ENCODE measurements around the gene NUCKS1. TPM values are rescaled to one million over a fixed set of nuclear protein-coding genes. Genes with fewer than 3 reads are reported as not detected.

The NUCKS1 gene
- total and polyA plus RNA-seq, 2 of the 13 experiments (the other 11 are each of a cell fraction or from before 2014, with no cell fraction given) = 35.5 to 117 TPM

GRCh38 chr1:205689479-205689878, 60.5 kb downstream of the NUCKS1 start:
- DNase-seq (ENCODE audit: low spot score) (no peak), FAIRE-seq (no peak), ATAC-seq (no peak)
- Histone ChIP-seq H3K4me3 (replicated peaks in 1 of 3; ENCODE audit: insufficient read depth in 1 of 3, low read depth in 2 of 3, low read length in 3 of 3) (no peak overlapping the region), H3K9ac (ENCODE audit: insufficient read depth, low read depth, low read length) (no peak overlapping the region), H3K36me3 (replicated peaks in 1 of 2; ENCODE audit: control insufficient read depth in 1 of 2, insufficient read depth in 2 of 2, low read length in 2 of 2) (no peaks in the 10 kb centered on the region), H3K27ac (ENCODE audit: extremely low read length, insufficient read depth, low read length) (no peak overlapping the region), H3K79me2 (ENCODE audit: insufficient read depth, low read length) (no peaks in the 10 kb centered on the region), H3K27me3 (ENCODE audit: control insufficient read depth in 1 of 2, insufficient read depth in 2 of 2, low read length in 2 of 2) (peaks cover 2 to 13% of the 10 kb centered on the region in 2 experiments; a peak in 2 of 5 replicates), H3K4me1 (ENCODE audit: insufficient read depth, low read length) (peaks cover 64% of the 10 kb centered on the region), H3K4me2 (ENCODE audit: low read depth, low read length) (no peak overlapping the region), H2AFZ (ENCODE audit: low read length) (no peak overlapping the region), H4K20me1 (ENCODE audit: insufficient read depth, low read length) (no peaks in the 10 kb centered on the region), H3K9me3 (ENCODE audit: low read length) (no peaks in the 10 kb centered on the region)
- WGBS (ENCODE audit: low lambda C conversion rate) = 32% methylated on average over 4 of the region's 5 CpGs
- ChIA-PET POLR2A (no interaction called here), CTCF (ENCODE audit: low intra/inter-chr PET ratio, low total read pairs) (interaction anchor here (0.6 kb wide), 1 partner anchor 32 kb away, joined by 3 read pairs; no protein-coding TSS in a partner anchor)
- intact Hi-C loops (cut with micrococcal nuclease; ENCODE audit: unreplicated experiment) = no loop called here
- BruUV-seq (replicated peaks) = no TSS peak
- in situ Hi-C loops (cut with HindIII; ENCODE audit: extremely low pct_ligation_motif_present, low pct_unique_long_range_greater_than_20kb) = no loop called here
- TF ChIP-seq KLF11 (CRISPR knock-in tag; IDR thresholded peaks at IDR 0.05) = no peak
- no peak for TF ChIP-seq ZMAT3 (CRISPR knock-in tag; conservative IDR thresholded peaks at IDR 0.05)
- TF ChIP-seq ZNF576 (CRISPR knock-in tag; IDR thresholded peaks at IDR 0.05) = no peak
- no peak for TF ChIP-seq CEBPG (CRISPR knock-in tag; IDR thresholded peaks at IDR 0.05)
- no peak for TF ChIP-seq RFX1 (IDR thresholded peaks at IDR 0.05)
- no peak for TF ChIP-seq HDAC1 (CRISPR knock-in tag; IDR thresholded peaks at IDR 0.05)

- no peak for DNase-seq (ENCODE audit: low spot score)
- ChIA-PET CTCF (ENCODE audit: low intra/inter-chr PET ratio, low total read pairs) (interaction anchor here (0.6 kb wide), 1 partner anchor 31 kb away, joined by 3 read pairs; no protein-coding TSS in a partner anchor), POLR2A (interaction anchor here (1.1 kb wide), 1 partner anchor 38 kb away, joined by 3 read pairs; no protein-coding TSS in a partner anchor)
- no peaks in the 10 kb centered on the region for H3K36me3 ChIP-seq (replicated peaks in 1 of 2; ENCODE audit: control insufficient read depth in 1 of 2, insufficient read depth in 2 of 2, low read length in 2 of 2)
- no TSS peak for BruUV-seq (replicated peaks)
- H4K20me1 ChIP-seq (ENCODE audit: insufficient read depth, low read length) = no peaks in the 10 kb centered on the region
- no peak for FAIRE-seq
- peaks cover 53% of the 10 kb centered on the region for H3K4me1 ChIP-seq (ENCODE audit: insufficient read depth, low read length)
- no peaks in the 10 kb centered on the region for H3K9me3 ChIP-seq (ENCODE audit: low read length)
- ATAC-seq = peak; percentile 16; the same call in 2 of the 3 replicates
- H3K27ac ChIP-seq (ENCODE audit: extremely low read length, insufficient read depth, low read length) = no peak overlapping the region
- in situ Hi-C loops (cut with HindIII; ENCODE audit: extremely low pct_ligation_motif_present, low pct_unique_long_range_greater_than_20kb) (no loop called here), intact Hi-C loops (cut with micrococcal nuclease; ENCODE audit: unreplicated experiment) (no loop called here)
- H3K9ac ChIP-seq (ENCODE audit: insufficient read depth, low read depth, low read length) = no peak overlapping the region
- H3K4me2 ChIP-seq (ENCODE audit: low read depth, low read length) = no peak overlapping the region
- H3K79me2 ChIP-seq (ENCODE audit: insufficient read depth, low read length) = no peaks in the 10 kb centered on the region
- no peak overlapping the region for H2AFZ ChIP-seq (ENCODE audit: low read length)
- H3K27me3 ChIP-seq (ENCODE audit: control insufficient read depth in 1 of 2, insufficient read depth in 2 of 2, low read length in 2 of 2) = peaks cover 2 to 13% of the 10 kb centered on the region in 2 experiments; a peak in 2 of 5 replicates
- no peak overlapping the region for H3K4me3 ChIP-seq (replicated peaks in 1 of 3; ENCODE audit: insufficient read depth in 1 of 3, low read depth in 2 of 3, low read length in 3 of 3)
- TF ChIP-seq SRF (IDR thresholded peaks at IDR 0.05; ENCODE audit: low read depth, low read length) (peak; percentile 34; the same call in 1 of the 2 replicates), E2F2 (CRISPR knock-in tag; IDR thresholded peaks at IDR 0.05; ENCODE audit: borderline replicate concordance) (no peak)
- WGBS (ENCODE audit: low lambda C conversion rate) = 18% methylated on average over 5 of the region's 7 CpGs
Measured at GRCh38 chr1:205688171-205689080, 61.6 kb downstream of the NUCKS1 start.

All from HepG2 (cell line).